Skin of body (tissue), 2 donors: Measurements from ENCODE around the gene USP48. TPM values are rescaled to one million over a fixed set of nuclear protein-coding genes. Genes with fewer than 3 reads are reported as not detected.
"Not testable (repeated sequence)": the region's sequence is repeated elsewhere in the genome, so short reads cannot be mapped to it uniquely, and the experiment has no call there.

Experiments used
- DNase-seq: peaks from one replicate; lab custom pipeline; 2025; lab: John Stamatoyannopoulos, UW
- total RNA-seq: library from RNA; depleted of rRNA; stranded (reverse); fragments of >200 nt; gene quantifications from one replicate; pipeline ENCODE4 v1.2.3, GENCODE V29; 2014

The USP48 gene
- total RNA-seq: 72.3 TPM

- peak; percentile 97 for DNase-seq
Measured at GRCh38 chr1:21782868-21783678, at the start of gene USP48. USP48 (minus strand) TSS chr1:21783149; CDS start chr1:21782957, 192 bp downstream.

- DNase-seq: no peak
Measured at GRCh38 chr1:21831454-21831970, 48.6 kb upstream of the USP48 start.

GRCh38 chr1:21830792-21831453, 48.0 kb upstream of the USP48 start:
- DNase-seq: no peak

GRCh38 chr1:21829294-21829693, 46.3 kb upstream of the USP48 start:
- DNase-seq: no peak

- DNase-seq: no peak
Measured at GRCh38 chr1:21828506-21829210, 45.7 kb upstream of the USP48 start.

- no peak for DNase-seq
Measured at GRCh38 chr1:21828075-21828474, 45.1 kb upstream of the USP48 start.

GRCh38 chr1:21827141-21827679, 44.3 kb upstream of the USP48 start:
- no peak for DNase-seq

GRCh38 chr1:21826694-21827093, 43.7 kb upstream of the USP48 start:
- not testable (repeated sequence) for DNase-seq

GRCh38 chr1:21825393-21825792, 42.4 kb upstream of the USP48 start:
- DNase-seq: no peak

GRCh38 chr1:21824926-21825325, 42.0 kb upstream of the USP48 start:
- DNase-seq: no peak

- no peak for DNase-seq
Measured at GRCh38 chr1:21823980-21824702, 41.2 kb upstream of the USP48 start.

GRCh38 chr1:21823206-21823979, 40.4 kb upstream of the USP48 start:
- no peak for DNase-seq

GRCh38 chr1:21822349-21822748, 39.4 kb upstream of the USP48 start:
- DNase-seq: no peak

- no peak for DNase-seq
Measured at GRCh38 chr1:21821385-21822019, 38.6 kb upstream of the USP48 start.

GRCh38 chr1:21820597-21821232, 37.8 kb upstream of the USP48 start:
- no peak for DNase-seq

GRCh38 chr1:21818656-21819055, 35.7 kb upstream of the USP48 start:
- no peak for DNase-seq

GRCh38 chr1:21816602-21817302, 33.8 kb upstream of the USP48 start:
- no peak for DNase-seq

- DNase-seq: no peak
Measured at GRCh38 chr1:21815724-21816321, 32.9 kb upstream of the USP48 start.
